ENCODE results near the gene PRORP.

DNA sequence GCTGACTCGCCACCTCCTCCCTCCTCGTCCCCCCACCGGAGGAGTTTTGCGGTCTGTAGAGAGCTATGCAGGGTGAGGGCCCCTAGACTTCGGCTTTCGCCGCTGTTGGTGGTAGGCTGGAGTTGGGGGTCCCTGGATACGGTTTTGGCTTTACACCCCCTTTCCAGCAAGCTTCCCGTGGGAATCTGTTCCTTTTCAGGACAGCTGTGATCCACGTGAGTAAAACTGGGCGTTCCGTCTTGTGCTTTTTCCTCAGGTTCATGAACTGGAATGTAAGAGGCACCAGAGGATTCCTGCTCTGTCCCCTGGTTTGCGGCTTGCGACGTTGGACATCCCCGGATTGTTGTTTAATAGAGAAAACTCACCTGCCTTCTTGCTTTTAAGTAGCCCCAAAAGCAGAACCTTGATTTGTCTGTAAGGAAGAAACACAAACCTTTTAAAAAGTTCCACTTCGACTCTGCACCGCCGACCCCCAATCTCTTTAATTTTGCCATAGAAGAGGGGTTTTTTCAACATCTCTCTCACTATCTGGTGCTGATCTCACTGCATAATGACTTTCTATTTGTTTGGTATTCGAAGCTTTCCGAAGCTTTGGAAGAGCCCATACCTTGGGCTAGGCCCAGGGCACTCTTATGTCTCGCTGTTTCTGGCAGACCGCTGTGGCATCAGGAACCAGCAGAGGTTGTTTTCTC, 490 bp downstream of the PRORP start:
- TF ChIP-seq, protein P1, sequence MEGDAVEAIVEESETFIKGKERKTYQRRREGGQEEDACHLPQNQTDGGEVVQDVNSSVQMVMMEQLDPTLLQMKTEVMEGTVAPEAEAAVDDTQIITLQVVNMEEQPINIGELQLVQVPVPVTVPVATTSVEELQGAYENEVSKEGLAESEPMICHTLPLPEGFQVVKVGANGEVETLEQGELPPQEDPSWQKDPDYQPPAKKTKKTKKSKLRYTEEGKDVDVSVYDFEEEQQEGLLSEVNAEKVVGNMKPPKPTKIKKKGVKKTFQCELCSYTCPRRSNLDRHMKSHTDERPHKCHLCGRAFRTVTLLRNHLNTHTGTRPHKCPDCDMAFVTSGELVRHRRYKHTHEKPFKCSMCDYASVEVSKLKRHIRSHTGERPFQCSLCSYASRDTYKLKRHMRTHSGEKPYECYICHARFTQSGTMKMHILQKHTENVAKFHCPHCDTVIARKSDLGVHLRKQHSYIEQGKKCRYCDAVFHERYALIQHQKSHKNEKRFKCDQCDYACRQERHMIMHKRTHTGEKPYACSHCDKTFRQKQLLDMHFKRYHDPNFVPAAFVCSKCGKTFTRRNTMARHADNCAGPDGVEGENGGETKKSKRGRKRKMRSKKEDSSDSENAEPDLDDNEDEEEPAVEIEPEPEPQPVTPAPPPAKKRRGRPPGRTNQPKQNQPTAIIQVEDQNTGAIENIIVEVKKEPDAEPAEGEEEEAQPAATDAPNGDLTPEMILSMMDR (IDR thresholded peaks at IDR 0.05): no peak
- no peak for TF ChIP-seq POLR2A (IDR thresholded peaks at IDR 0.05)
- TF ChIP-seq EP300 (IDR thresholded peaks at IDR 0.05): no peak

Measured in ovary (tissue), 3 donors.